Cerebellar cortex (tissue), 1 donor: ENCODE measurements around the gene CT45A6.
"Not testable (repeated sequence)": the region's sequence is repeated elsewhere in the genome, so short reads cannot be mapped to it uniquely, and the experiment has no call there.

Experiments
- DNase-seq: peaks from one replicate; pipeline ENCODE4 v3.0.0-alpha.2; 2015; ENCODE audit warnings: low spot score

Gene CT45A6, protein sequence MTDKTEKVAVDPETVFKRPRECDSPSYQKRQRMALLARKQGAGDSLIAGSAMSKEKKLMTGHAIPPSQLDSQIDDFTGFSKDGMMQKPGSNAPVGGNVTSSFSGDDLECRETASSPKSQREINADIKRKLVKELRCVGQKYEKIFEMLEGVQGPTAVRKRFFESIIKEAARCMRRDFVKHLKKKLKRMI

GRCh38 chrX:135802687-135803086 is at the start of gene CT45A6:
CT45A6 (minus strand) TSS chrX:135802787; CDS start chrX:135798993, 3,794 bp downstream.
- DNase-seq: not testable (repeated sequence)

GRCh38 chrX:135837180-135837579 is 34.6 kb upstream of the CT45A6 start, which contains the start of gene CT45A7:
CT45A7 (minus strand) TSS chrX:135837280; CDS start chrX:135833533, 3,747 bp downstream.
- DNase-seq: not testable (repeated sequence)

DNA sequence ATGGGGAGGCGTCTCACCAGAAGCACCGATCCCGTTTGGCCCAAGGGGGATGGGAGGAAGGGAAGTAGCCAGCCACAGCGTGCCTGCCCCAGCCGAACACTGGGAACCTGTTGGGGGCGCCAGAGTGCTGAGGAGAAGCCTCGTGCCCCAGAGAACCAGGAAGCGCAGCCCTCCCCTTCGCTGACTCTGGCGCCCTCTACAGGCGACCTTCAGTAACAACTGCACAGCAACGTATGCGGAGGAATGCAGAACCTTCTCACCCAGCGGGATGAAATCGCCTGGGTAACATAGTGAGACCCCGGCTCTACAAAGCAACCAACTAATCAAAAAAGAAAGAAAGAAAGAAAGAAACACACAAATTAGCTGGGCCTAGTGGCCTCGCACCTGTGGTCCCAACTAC is 17.3 kb upstream of the CT45A6 start, which contains the start of gene CT45A2:
Gene CT45A2, minus strand, starts transcription at position 101 of the 400 bp plus-strand sequence. CDS start 3,747 bp downstream, outside the sequence.
- DNase-seq: not testable (repeated sequence)

GRCh38 chrX:135785403-135785802 is 17.2 kb downstream of the CT45A6 start, which contains the start of gene CT45A5:
CT45A5 (minus strand) TSS chrX:135785503; CDS start chrX:135781729, 3,774 bp downstream.
- DNase-seq: not testable (repeated sequence)

- not testable (repeated sequence) for DNase-seq
Measured at GRCh38 chrX:135768091-135768490, 34.5 kb downstream of the CT45A6 start, which contains the start of gene CT45A3. CT45A3 (minus strand) TSS chrX:135768191; CDS start chrX:135764444, 3,747 bp downstream.

DNA sequence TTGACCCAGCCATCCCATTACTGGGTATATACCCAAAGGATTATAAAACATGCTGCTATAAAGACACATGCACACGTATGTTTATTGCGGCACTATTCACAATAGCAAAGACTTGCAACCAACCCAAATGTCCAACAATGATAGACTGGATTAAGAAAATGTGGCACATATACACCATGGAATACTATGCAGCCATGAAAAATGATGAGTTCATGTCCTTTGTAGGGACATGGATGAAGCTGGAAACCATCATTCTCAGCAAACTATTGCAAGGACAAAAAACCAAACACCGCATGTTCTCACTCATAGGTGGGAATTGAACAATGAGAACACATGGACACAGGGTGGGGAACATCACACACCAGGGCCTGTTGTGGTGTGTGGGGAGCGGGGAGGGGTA is 57.8 kb downstream of the CT45A6 start:
- not testable (repeated sequence) for DNase-seq
